ENCODE measurements around the gene KRTAP9-9.
"Not testable (repeated sequence)": the region's sequence is repeated elsewhere in the genome, so short reads cannot be mapped to it uniquely, and the experiment has no call there.

Gene KRTAP9-9

DNA sequence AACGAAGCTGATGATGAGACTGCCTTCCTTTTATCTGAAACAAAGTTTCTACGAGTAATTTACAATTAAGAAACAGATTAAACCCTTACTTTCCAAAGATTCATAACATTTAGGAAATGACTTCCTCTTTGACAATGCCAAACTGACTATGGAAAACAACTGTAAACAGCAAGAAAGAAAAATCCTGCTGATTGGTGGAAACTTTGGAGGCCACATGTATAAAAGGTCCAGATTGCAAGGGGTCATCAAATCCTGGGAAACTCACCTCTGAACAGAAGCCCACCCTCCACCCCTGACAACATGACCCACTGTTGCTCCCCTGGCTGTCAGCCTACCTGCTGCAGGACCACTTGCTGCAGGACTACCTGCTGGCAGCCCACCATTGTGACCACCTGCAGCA is 9.9 kb downstream of the KRTAP9-9 start, which contains the start of gene KRTAP9-6:
Gene KRTAP9-6, plus strand, starts transcription at position 301 of the 400 bp plus-strand sequence. Its CDS starts 0 bp downstream, at position 301.
- no peak for DNase-seq (ENCODE audit: low spot score)

DNA sequence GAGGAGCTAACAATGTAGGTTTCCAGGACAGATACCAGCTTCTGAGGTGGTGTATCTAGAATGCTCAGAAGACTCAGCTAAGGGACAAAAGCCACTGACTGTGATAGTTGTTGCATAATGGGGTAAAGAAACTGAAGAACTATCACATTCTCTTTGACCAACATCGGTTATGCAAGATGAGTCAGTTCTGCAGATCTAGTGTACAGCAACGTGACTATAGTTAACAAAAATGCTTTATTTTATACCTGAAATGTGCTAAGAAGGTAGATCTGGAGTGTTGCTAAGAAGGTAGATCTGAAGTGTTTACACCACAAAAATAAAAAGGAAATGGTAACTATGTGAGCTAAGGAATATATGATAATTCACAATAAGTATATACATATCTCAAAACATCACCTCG is 12.5 kb downstream of the KRTAP9-9 start:
- DNase-seq (ENCODE audit: low spot score): no peak

DNA sequence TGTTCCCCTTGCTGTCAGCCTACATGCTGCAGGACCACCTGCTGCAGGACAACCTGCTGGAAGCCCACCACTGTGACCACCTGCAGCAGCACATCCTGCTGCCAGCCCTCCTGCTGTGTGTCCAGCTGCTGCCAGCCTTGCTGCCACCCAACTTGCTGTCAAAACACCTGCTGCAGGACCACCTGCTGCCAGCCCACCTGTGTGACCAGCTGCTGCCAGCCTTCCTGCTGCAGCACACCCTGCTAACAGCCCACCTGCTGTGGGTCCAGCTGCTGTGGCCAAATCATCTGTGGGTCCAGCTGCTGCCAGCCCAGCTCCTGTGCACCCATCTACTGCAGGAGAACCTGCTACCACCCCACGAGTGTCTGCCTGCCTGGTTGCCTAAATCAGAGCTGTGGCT is 16.1 kb downstream of the KRTAP9-9 start:
- not testable (repeated sequence) for DNase-seq (ENCODE audit: low spot score)

DNA sequence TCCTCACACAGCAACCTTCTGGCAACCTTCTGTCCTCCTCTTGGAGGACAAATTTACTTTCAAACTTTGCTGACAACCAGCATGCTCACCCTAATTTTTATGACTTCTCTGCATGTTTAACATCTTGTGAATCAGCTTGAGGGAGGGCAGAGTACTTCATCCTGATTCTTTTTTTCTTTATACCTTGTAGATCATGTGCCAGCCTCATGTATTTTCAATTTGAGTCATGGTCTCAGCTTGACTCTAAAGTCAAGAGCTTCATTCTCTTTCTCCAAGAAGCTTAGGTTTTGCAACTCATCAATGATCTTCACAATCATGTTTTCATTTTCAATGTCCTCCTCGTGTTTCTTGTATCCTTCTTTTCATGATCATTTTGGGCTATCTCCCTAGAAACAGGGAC is 16.7 kb downstream of the KRTAP9-9 start:
- DNase-seq (ENCODE audit: low spot score): no peak

DNA sequence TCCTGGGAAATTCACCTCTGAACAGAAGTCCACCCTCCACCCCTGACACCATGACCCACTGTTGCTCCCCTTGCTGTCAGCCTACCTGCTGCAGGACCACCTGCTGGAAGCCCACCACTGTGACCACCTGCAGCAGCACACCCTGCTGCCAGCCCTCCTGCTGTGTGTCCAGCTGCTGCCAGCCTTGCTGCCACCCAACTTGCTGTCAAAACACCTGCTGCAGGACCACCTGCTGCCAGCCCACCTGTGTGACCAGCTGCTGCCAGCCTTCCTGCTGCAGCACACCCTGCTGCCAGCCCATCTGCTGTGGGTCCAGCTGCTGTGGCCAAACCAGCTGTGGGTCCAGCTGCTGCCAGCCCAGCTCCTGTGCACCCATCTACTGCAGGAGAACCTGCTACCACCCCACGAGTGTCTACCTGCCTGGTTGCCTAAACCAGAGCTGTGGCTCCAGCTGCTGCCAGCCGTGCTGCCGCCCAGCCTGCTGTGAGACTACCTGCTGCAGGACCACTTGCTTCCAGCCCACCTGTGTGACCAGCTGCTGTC is 20.5 kb downstream of the KRTAP9-9 start, which contains the start of gene KRTAP9-7:
Gene KRTAP9-7, plus strand, starts transcription at position 51 of the 543 bp plus-strand sequence. Its CDS starts 0 bp downstream, at position 51.
- DNase-seq (ENCODE audit: low spot score): not testable (repeated sequence)

DNA sequence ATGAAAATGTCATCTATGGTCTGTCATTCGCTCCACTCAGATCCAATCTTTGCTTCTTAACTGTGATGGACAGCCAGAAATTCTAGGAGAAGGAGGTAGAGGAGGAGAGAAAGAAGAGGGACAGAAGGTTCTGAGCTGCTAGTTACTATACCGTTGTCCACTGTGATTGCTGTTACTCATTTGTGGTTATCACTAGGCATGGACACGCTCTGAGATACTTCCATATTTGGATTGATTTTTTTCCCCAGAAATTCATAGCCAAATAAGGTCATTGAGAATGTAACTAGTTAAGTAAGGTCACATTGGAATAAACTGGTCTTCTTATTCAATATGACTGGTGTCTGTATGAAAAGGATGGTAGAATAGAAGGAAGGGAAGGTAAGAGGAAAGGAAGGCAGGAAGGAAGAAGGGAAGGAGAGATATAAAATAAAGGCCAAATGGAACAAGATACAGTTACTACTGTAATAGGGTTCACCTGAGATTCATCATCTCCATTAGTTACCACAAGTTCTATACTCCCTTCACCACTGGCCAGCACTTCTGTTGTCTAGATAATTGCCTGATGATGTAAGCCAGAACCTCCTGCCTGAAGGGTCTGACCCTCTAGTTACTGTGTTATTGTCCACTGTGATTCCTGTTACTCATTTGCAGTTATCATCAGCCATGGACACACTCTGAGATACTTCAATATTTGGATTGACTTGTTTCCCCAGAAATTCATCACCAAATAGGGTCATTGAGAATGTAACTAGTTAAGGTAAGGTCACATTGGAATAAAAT is 23.2 kb downstream of the KRTAP9-9 start:
- DNase-seq (ENCODE audit: low spot score): no peak

DNA sequence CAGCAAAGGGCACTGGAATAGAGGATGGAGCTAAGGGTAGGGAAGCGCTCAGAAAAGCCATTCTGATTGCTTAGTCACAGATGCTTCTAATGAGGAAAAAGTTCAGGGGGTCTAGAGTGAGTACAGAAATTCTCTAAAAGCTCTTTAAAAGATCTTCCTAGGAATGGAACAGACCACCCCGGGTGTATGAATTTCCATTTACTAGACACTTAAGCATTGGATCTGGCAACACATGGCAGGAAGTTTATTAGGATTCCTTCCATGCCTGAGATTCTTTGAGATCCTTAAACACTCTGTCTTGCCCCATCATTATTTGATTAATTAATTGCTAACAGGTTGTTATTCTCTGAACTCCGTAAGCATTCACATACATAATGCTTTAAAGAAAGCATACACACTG is 28.9 kb downstream of the KRTAP9-9 start:
- no peak for DNase-seq (ENCODE audit: low spot score)

DNA sequence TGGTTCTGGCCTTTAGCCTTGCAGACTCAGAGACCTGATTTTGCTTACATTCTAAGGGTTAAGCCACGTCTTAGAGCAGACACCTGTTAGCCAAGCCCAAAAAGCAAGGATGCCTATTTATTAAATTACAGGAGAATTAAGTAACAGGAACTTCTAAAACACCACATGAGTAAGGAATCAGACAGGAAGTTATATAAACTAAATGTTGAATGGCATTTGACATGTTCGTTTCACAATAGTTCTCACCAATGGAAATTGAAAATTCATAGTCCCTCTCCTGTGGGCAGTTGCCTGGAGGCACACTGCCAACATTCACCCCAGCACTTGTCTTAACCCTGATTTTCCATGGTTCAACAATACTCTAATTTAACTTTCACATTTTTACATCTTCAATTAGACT is 29.4 kb downstream of the KRTAP9-9 start:
- DNase-seq (ENCODE audit: low spot score): no peak

DNA sequence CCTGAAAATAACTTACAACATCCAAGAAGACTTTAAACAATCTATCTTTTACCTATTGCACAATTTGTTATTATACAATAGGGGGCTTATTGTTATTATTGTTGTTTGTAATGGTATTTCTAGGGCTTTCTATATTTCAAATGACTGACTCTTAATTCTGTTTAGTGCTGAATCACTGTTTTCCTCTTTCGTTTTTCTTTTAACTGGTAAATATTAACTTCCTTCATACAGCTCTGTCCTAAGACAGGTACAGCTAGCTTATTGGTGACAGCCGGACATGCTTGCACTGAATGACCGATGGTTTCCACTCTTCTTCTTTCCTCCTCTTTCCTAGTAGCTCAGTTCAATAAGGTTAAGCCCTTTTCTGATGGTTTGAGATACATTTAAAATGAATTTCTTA is 31.9 kb downstream of the KRTAP9-9 start:
- DNase-seq (ENCODE audit: low spot score): no peak

DNA sequence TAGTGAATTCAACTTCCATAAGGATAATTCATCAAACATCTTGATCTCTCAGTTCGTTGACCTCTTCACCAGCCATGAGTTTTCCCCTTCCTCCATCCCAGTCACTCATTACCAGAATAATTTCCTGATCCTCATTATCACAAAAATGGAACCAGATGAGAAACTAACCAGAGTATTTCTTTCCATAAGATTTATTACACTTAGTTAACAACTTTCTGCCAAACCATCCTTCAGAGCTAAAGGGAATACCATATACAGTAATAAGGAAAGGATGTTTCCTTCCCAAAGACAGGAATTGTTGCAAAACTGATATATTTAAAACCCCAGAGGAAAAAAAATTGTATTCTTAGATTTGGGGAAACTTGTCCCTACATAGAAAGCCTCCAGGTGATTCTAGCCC is 38.8 kb downstream of the KRTAP9-9 start:
- DNase-seq (ENCODE audit: low spot score): no peak

DNA sequence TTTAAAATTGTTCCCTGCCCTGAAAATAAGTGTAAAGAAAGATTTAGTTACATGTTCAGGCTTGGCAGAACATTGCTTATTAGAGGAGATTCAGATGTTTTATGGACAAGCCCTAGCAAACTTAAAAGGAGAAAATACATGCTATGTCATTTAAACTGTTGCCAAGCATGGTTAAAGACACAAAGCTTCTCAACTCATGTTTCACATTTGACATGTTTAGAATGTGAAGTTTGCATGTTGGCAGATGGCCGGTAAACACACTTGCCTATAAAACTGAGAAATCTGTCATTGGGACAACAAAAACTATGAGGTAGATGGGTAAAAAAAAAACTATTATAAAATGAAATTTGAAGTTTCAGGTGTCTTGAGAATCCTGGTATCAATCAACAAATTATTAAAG is 41.7 kb downstream of the KRTAP9-9 start:
- no peak for DNase-seq (ENCODE audit: low spot score)

DNA sequence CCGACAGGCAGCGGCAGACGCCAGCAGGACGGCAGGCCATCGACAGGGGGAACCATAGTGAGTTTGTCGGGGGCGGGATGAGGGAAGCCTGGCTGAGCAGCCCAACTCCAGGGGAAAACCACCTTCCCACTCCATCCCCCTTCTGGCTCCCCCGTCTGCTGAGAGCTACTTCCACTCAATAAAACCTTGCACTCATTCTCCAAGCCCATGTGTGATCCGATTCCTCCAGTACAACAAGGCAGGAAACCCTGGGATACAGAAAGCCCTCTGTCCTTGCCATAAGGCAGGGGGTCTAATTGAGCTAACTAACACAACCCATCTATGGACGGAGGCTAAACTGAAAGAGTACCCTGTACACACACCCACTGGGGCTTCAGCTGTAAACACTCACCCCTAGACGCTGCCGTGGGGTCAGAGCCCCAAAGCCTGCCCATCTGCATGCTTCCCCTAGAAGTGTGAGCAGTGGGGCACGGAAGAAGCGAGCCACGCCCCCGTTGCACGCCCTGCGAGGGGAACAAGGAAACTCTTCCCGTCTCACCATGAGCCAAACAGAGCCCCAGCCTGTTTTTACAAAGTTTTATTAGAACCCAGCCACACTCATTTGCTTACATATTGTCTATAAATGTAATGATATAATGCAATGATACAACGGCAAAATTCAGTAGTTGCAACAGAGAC is 43.4 kb downstream of the KRTAP9-9 start:
- no peak for DNase-seq (ENCODE audit: low spot score)

DNA sequence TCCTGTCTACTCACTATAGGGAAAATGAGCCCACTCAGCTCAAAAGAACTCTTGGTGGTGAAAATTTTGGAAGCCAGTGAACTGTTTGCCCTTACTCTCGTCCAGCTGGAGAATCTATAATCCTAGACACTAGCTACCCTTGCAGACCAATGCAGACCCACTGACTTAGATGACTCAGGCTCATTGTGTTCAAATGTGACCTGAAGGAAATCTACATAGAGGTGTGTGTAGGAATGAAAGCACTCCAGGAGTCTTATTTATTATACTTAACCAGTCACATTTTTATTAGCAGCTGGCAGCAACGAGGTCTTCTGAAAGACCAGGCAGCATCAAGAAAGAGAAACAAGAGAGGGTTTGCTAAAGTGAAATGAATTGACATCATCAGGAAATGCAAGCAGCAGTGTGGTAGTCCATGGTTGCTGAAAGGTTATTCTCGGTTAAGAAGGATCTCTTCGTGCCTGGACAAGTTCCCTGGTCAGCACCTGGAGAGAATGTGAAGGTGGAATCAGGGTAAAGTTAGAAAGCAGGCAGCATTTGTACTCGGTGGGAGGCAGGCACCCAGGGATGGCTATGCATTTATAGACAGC is 46.1 kb downstream of the KRTAP9-9 start:
- no peak for DNase-seq (ENCODE audit: low spot score)

DNA sequence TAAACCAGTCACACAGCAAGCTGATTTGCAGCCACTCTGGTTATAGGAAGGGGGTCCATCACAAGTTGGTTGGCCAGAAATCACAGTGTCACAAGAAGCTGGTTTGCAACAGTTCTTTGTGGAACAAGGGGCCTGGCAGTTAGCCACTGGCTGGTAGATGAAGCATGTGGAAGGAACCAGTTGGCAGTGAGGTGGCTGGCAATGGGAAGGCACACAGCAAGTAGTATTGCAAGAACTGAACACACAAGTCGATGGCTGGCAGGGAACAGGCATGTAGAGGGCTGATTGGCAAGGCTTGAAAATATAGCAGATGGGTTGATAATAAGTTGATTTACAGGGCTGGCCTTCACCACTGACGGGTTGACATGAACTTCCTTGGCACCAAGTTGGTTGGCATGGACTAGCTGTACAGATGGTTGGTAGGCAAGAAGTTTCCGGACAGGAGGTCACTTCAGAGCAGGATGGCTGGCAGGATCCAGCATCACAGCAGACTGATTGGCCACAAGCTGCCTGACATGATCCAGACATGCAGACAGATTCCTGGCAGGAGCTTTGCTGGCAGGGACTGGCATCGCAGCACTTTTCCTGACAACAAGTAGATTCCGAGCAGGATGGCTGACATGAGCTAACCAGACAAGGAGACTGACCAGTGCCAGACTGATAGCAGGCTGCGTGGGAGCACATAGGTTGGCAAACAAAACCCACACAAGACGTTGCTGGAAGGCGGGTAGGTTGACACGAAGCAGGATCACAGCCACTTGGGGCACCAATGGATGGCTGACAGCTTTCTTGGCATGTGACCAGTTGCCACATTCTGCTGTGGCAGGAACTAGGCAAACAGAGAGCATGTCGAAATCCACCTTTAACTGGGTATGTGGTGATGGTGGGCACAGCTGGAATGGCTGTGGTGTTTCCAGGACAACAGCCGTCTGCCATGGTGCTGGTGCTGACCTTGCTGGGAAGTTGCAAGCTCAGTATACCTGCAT is 47.0 kb downstream of the KRTAP9-9 start, which contains the start of gene KRTAP29-1:
Gene KRTAP29-1, minus strand, starts transcription at position 936 of the 986 bp plus-strand sequence. Its CDS starts 0 bp downstream, at position 936.
- no peak for DNase-seq (ENCODE audit: low spot score)

DNA sequence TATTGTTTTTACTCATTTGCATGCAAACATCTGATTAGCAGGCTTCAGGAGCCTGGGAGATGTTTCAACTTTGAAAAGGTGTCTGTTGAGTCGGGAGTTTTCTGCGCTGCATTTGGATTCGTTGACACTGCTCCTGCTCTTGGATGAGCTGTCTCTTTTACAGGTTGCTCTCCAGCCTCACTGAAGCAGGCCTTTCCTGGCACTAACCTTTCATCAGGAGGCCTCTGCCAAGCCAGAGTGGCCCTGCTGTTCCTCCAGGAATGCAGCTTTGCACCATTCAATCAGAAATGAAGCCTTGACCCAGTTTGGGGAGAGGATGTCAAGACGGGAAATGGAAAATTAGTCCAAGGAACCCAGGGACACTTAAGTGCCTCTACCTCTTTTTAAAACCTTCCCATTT is 47.8 kb downstream of the KRTAP9-9 start:
- DNase-seq (ENCODE audit: low spot score): no peak

DNA sequence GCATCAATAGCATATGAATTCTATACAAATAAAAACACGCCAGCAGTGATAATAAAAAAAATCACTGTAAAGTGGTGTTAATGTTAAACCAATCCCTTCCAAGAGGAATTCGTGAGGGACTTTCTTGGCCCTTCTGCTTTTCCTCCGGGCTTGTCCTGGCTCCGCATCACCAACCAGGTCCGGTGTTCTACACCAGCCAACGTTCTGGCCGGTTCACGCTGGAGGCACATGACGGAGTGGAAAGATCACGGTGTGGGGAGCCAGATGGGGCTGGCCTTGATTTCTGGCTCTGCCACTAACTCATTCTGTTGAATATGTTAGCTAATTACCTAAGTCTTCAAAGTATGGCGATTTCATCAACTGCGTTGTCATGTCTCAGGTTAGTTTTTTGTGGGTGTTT is 48.9 kb downstream of the KRTAP9-9 start:
- DNase-seq (ENCODE audit: low spot score): no peak
